Kasumi-1 (cell line): ENCODE results near the gene ZNF431.
"Not testable (repeated sequence)": the region's sequence is repeated elsewhere in the genome, so short reads cannot be mapped to it uniquely, and the experiment has no call there.

Experiments
- DNase-seq, 2 experiments: peaks; one replicate each; lab custom pipeline; 2025; lab: John Stamatoyannopoulos, UW

Gene ZNF431

GRCh38 chr19:21141787-21142464 is at the start of gene ZNF431:
Gene ZNF431, plus strand, starts transcription at chr19:21142040. Its CDS starts 144 bp downstream, at chr19:21142184.
- DNase-seq: peak; percentile 96

DNA sequence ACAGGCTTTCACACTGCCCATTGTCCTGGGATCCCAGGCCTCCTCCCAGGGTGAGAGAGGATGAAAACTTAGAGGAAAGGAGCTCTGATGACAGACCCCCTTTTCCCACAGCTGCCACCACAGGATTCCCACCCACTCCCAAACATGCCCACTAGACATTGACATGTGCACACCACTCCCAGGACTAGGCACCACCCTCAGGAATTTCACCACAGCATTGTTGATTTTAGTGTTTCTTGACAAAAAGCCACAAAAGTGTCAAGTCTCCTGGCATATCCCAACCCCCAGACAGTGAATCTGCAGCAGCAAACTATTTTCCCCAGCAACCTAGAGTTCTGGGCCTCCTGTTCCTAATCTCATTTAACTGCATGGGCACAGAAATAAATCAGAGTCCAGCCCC is 49.7 kb upstream of the ZNF431 start:
- DNase-seq: no peak

GRCh38 chr19:21094347-21095025 is 47.4 kb upstream of the ZNF431 start:
- DNase-seq: no peak

DNA sequence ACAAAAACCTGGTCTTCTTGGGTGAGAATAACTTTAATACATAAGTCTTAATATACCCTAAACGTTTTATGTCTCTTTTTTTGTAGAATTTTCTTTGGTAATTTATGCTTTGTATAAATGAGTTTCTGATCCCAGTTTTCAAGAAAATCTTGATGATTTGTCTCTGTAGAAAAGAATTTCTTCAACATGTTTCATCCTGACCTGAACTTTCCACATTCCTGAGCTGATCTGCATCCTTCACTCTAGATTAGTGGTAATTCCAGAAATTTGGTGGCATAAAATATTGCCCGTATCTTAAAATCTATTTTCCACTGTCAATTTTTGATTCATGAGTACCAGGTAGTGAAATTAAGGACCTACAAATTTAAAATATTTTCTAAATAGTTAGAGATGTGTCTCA is 43.5 kb upstream of the ZNF431 start:
- no peak for DNase-seq

- no peak for DNase-seq
Observed at GRCh38 chr19:21101521-21102242, 40.2 kb upstream of the ZNF431 start.

DNA sequence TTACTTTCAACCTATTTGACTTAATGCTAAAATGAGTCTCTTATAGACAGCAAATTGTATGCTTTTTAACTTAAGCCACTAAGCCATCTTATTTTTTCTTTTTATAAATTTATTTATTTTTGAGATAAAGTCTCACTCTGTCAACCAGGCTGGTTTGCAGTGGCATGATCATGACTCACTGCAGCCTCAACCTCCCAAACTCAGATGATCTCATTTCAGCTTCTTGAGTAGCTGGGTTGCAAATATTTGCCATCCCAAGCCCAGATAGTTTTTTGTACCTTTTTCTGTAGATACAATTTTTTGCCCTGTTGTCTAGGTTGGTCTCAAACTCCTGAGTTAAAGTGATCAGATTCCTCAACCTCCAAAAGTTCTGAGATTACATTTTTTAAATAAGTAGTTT is 32.7 kb upstream of the ZNF431 start:
- no peak for DNase-seq

- no peak for DNase-seq
Observed at GRCh38 chr19:21110183-21110582, 31.7 kb upstream of the ZNF431 start.

DNA sequence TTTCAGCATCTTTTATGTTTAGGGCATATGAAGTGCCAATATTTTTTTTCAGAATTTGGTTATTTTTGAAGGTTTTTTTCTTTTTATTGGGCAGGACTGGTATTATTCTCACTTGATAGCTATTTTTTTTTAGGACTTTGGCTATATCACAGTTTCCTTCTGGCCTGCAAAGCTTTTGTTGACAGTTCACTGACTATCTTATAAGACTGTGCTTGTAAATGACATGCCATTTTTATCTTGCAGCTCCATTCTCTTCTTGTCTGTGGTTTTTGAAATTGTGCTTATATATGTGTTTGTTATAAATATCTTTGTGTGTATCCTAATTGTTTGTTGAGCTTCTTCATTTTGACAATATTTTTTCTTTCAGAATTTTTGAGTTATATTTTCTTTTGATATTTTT is 26.4 kb upstream of the ZNF431 start:
- DNase-seq: no peak

- no peak for DNase-seq
Observed at GRCh38 chr19:21117041-21117907, 24.6 kb upstream of the ZNF431 start.

- DNase-seq: no peak
Observed at GRCh38 chr19:21126078-21126477, 15.8 kb upstream of the ZNF431 start.

DNA sequence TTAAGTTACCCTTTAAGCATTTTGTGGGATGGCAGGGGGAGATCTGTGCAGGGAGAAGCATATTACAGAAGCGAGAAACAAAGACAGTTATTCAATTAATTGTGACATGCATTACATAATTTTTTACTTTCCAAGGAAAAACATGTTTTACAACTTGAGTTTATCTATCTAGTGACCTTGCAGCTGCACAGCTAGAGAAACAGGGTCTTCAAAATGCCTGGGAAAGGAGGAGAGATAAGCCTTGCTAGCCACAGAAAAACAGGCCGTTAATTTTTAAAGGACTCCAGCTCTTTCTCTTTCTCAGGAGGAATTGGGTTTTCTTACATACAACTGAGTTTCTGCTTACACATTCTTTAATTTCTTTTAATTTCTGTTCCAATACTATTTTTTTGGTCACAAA is 14.8 kb upstream of the ZNF431 start:
- DNase-seq: no peak

- DNase-seq: no peak
Observed at GRCh38 chr19:21127898-21128297, 13.9 kb upstream of the ZNF431 start.

- no peak for DNase-seq
Observed at GRCh38 chr19:21128901-21129698, 12.7 kb upstream of the ZNF431 start.

- no peak for DNase-seq
Observed at GRCh38 chr19:21130097-21130775, 11.6 kb upstream of the ZNF431 start.

DNA sequence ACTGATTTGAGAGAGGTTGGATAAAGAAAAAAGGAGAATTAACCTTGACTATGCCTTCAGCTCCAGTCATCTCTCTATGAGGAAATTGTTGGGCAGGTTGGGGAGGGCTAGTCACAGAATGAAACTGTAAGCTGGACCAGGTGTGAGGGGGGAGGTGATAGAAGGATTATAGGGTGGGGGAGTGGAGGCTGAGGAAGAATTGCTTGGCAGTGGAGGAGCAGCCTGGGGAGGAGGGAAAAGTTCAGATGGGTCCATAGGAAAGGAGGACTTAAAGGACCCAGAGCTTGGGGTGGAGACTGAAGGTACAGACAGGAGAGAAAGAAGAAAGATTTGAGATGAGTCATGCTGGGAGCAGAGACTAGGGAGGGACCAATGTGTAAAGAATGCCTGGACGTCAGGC is 8.2 kb upstream of the ZNF431 start:
- no peak for DNase-seq

- no peak for DNase-seq
Observed at GRCh38 chr19:21134934-21135366, 6.9 kb upstream of the ZNF431 start.

DNA sequence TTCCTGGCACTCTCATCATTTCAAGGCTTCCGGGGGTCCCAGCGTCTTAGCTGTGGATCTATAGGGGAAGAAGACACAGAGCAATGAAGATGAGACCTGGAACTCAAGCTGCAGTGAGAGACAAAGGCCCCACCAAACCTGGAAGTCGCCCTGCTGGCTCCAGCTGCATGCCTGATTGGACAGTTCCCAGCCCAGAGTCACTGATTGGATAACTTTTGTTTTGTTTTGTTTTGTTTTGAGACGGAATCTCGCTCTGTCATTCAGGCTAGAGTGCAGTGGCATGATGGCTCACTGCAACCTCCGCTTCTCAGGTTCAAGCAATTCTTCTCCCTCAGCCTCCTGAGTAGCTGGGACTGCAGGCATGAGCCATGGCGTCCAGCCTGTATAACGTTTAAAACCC is 6.4 kb upstream of the ZNF431 start:
- no peak for DNase-seq

GRCh38 chr19:21138130-21138529 is 3.7 kb upstream of the ZNF431 start:
- no peak for DNase-seq

GRCh38 chr19:21141006-21141405 is 834 bp upstream of the ZNF431 start:
- DNase-seq: not testable (repeated sequence)

DNA sequence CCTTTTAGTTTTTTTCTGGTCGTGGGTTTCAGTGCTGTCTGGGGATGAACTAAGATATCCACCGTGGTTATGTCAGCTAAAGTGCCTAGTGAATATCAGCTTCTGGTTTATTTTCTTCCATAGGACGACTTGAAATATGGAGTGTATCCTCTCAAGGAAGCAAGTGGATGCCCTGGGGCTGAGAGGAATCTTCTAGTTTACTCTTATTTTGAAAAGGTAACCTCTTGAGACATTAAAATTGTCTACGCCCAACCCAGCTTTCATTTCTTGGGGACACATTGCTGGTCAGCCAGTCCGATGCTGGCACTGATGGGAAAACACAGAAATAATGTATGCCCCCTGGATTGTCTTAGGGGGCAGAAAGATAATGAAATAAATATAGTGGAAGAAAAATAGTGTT is 1.6 kb downstream of the ZNF431 start:
- no peak for DNase-seq

- no peak for DNase-seq
Observed at GRCh38 chr19:21143854-21144253, 2.0 kb downstream of the ZNF431 start.
